Upper lobe of left lung (tissue), 6 donors: ENCODE results near the gene INSR. TPM values are rescaled to one million over a fixed set of nuclear protein-coding genes. Genes with fewer than 3 reads are reported as not detected.
A peak's percentile ranks its signal among the peaks of the same experiment; 100 is the strongest.

Experiments used
- ATAC-seq, 2 donors: fragments of 200-7000 bp; cut with Tn5 transposase; one replicate each; pipeline ENCODE4 v1.9.1; 2022; ENCODE audit warnings: mild to moderate bottlenecking in 2 of 2, moderate library complexity in 2 of 2; ENCODE audit not compliant: low FRiP score in 2 of 2
- DNase-seq, 2 donors: peaks; one replicate each; pipeline ENCODE4 v3.0.0-alpha.2; 2019 to 2020
- H3K27ac ChIP-seq, 4 donors: fragments of 200-600 bp; sonication (generic); one replicate each; pipeline ENCODE4 v1.5.1; 2016 to 2019
- H3K27me3 ChIP-seq, 4 donors: fragments of 200-600 bp; sonication (generic); one replicate each; pipeline ENCODE4 v1.5.1; 2017 to 2019
- H3K36me3 ChIP-seq, 4 donors: fragments of 200-600 bp; sonication (generic); one replicate each; pipeline ENCODE4 v1.5.1; 2016 to 2019
- H3K4me1 ChIP-seq, 4 donors: fragments of 200-600 bp; sonication (generic); one replicate each; pipeline ENCODE4 v1.5.1; 2018 to 2019
- H3K4me3 ChIP-seq, 4 donors: fragments of 200-600 bp; sonication (generic); one replicate each; pipeline ENCODE4 v1.5.1; 2017 to 2019; ENCODE audit warnings: mild to moderate bottlenecking in 2 of 4, moderate library complexity in 1 of 4
- H3K9me3 ChIP-seq, 4 donors: fragments of 200-600 bp; sonication (generic); one replicate each; pipeline ENCODE4 v1.5.1; 2018 to 2019
- CTCF ChIP-seq, 6 experiments: fragments of 450-650 bp in 4 of 6; fragments of 200-600 bp in 2 of 6; sonication (generic) in 2 of 6; IDR thresholded peaks; one replicate each; pipeline ENCODE4 v1.5.1; 2016 to 2019; ENCODE audit warnings: antibody characterized with exemption in 6 of 6
- EP300 ChIP-seq, 4 donors: sonication (generic); formaldehyde crosslinking; IDR thresholded peaks; one replicate each; pipeline ENCODE4 v1.5.1; 2017; ENCODE audit warnings: antibody characterized with exemption in 4 of 4, control low read depth in 2 of 4
- POLR2A ChIP-seq, 4 donors: fragments of 450-650 bp; IDR thresholded peaks; one replicate each; pipeline ENCODE4 v1.5.1; 2016 to 2017; ENCODE audit warnings: antibody characterized with exemption in 4 of 4, mild to moderate bottlenecking in 2 of 4
- POLR2AphosphoS5 ChIP-seq, 2 donors: sonication (generic); formaldehyde crosslinking; IDR thresholded peaks; one replicate each; pipeline ENCODE4 v1.5.1; 2017; ENCODE audit warnings: antibody characterized with exemption in 2 of 2
- WGBS, 2 donors: methylation state at CpG; one replicate each; pipeline ENCODE4 v1.1.5; 2017 to 2018; 5-methylcytosine and 5-hydroxymethylcytosine counted together
- total RNA-seq, 6 donors: library from RNA; depleted of rRNA in 4 of 6; stranded (reverse); fragments of >200 nt in 4 of 6; gene quantifications; one replicate each; pipeline versions ENCODE4 v1.1.0 to v1.2.1, GENCODE V29; 2016 to 2021
- donor health status: DM: no; HTN: no; CAD: no; lungs with moderate emphysema.
- donor health status: DM: no; HTN: yes; CAD: no; lungs with severe emphysema.

The INSR gene
- total RNA-seq, 6 donors from 2014 or later, result 32.4 to 142 (median 49.9) TPM

- WGBS, 2 donors, result 82 to 87% methylated on average over 10 of the region's 10 CpGs
- TF ChIP-seq CTCF (IDR thresholded peaks at IDR 0.05) (no peak), POLR2AphosphoS5 (IDR thresholded peaks at IDR 0.05) (no peak), EP300 (IDR thresholded peaks at IDR 0.05) (no peak), POLR2A (IDR thresholded peaks at IDR 0.05) (no peak)
- no peak for ATAC-seq
Observed at GRCh38 chr19:7280940-7281666, 13.1 kb downstream of the INSR start.

GRCh38 chr19:7272856-7273578 lies 21.2 kb downstream of the INSR start:
- no peaks in the 10 kb centered on the region for H3K36me3 ChIP-seq
- ATAC-seq, result no peak
- WGBS, 2 donors, result 48 to 53% methylated on average over 5 of the region's 5 CpGs
- DNase-seq, result no peak
- no peak overlapping the region for H3K27ac ChIP-seq
- no peaks in the 10 kb centered on the region for H3K9me3 ChIP-seq
- no peaks in the 10 kb centered on the region for H3K27me3 ChIP-seq
- H3K4me1 ChIP-seq, result peaks cover 5 to 13% (median 11%) of the 10 kb centered on the region in 4 donors
- H3K4me3 ChIP-seq, result no peak overlapping the region
- TF ChIP-seq EP300 (IDR thresholded peaks at IDR 0.05) (peak in 1 of 4 donors; percentile 47), POLR2AphosphoS5 (IDR thresholded peaks at IDR 0.05) (no peak), POLR2A (IDR thresholded peaks at IDR 0.05) (no peak), CTCF (IDR thresholded peaks at IDR 0.05) (no peak)

More at GRCh38 chr19:7280940-7281666, 13.1 kb downstream of the INSR start:
- no peaks in the 10 kb centered on the region for H3K27me3 ChIP-seq
- no peak overlapping the region for H3K27ac ChIP-seq
- no peaks in the 10 kb centered on the region for H3K36me3 ChIP-seq
- no peaks in the 10 kb centered on the region for H3K4me1 ChIP-seq
- no peak overlapping the region for H3K4me3 ChIP-seq
- no peaks in the 10 kb centered on the region for H3K9me3 ChIP-seq
- no peak for DNase-seq

- Histone ChIP-seq H3K4me1 (peaks cover 10 to 36% (median 21%) of the 10 kb centered on the region in 4 donors), H3K4me3 (no peak overlapping the region), H3K9me3 (no peaks in the 10 kb centered on the region), H3K36me3 (peaks cover 0 to 15% (median 9%) of the 10 kb centered on the region in 4 donors), H3K27ac (no peak overlapping the region), H3K27me3 (no peaks in the 10 kb centered on the region)
- no peak for ATAC-seq
- TF ChIP-seq EP300 (IDR thresholded peaks at IDR 0.05) (no peak), POLR2A (IDR thresholded peaks at IDR 0.05) (no peak), POLR2AphosphoS5 (IDR thresholded peaks at IDR 0.05) (no peak), CTCF (IDR thresholded peaks at IDR 0.05) (no peak)
- no peak for DNase-seq
- WGBS, 2 donors, result 87 to 88% methylated on average over 5 of the region's 5 CpGs
Observed at GRCh38 chr19:7268705-7269098, 25.5 kb downstream of the INSR start.

- ATAC-seq (peak; percentile 34 to 64), DNase-seq (peak in 1 of 2 donors; percentile 60)
- Histone ChIP-seq H3K4me1 (peaks cover 10 to 36% (median 17%) of the 10 kb centered on the region in 4 donors), H3K27me3 (no peaks in the 10 kb centered on the region), H3K4me3 (no peak overlapping the region), H3K36me3 (peaks cover 0 to 15% (median 9%) of the 10 kb centered on the region in 4 donors), H3K9me3 (no peaks in the 10 kb centered on the region), H3K27ac (peak overlapping the region in 1 of 4 donors; percentile 11)
- 71 to 91% methylated on average over 22 of the region's 22 CpGs for WGBS, 2 donors
- TF ChIP-seq POLR2AphosphoS5 (IDR thresholded peaks at IDR 0.05) (no peak), POLR2A (IDR thresholded peaks at IDR 0.05) (no peak), CTCF (IDR thresholded peaks at IDR 0.05) (no peak), EP300 (IDR thresholded peaks at IDR 0.05) (no peak)
Observed at GRCh38 chr19:7267792-7268704, 26.2 kb downstream of the INSR start.
